ENCODE results near the gene UBTD1. TPM values are rescaled to one million over a fixed set of nuclear protein-coding genes. Genes with fewer than 3 reads are reported as not detected.

UBTD1 gene
- polyA plus RNA-seq, 1 donor (not counting 4 experiments of a cell fraction or from before 2014, with no cell fraction given), result 12.0 TPM

- H2AFZ ChIP-seq (ENCODE audit: control insufficient read depth, low read length), result no peak overlapping the region
- no peak overlapping the region for H3K9ac ChIP-seq (ENCODE audit: control insufficient read depth, extremely low read depth, insufficient read depth, low read length)
- no peaks in the 10 kb centered on the region for H3K79me2 ChIP-seq (ENCODE audit: control insufficient read depth, insufficient read depth, low read length)
- no peaks in the 10 kb centered on the region for H3K9me3 ChIP-seq (ENCODE audit: control insufficient read depth, low read depth, low read length)
- H4K20me1 ChIP-seq (ENCODE audit: control insufficient read depth, extremely low read depth, insufficient read depth, low read length), result no peaks in the 10 kb centered on the region
- TF ChIP-seq CTCF (optimal IDR thresholded peaks at IDR 0.05 in 1 of 3, IDR thresholded peaks at IDR 0.05 in 1 of 3, conservative IDR thresholded peaks at IDR 0.05 in 1 of 3; ENCODE audit: extremely low read depth in 1 of 3, insufficient read depth in 2 of 3, low read length in 3 of 3), result peak; percentile 79 to 87 (median 83)
- TF ChIP-seq EZH2 (IDR thresholded peaks at IDR 0.05; ENCODE audit: low read length), result no peak
- no peak overlapping the region for H3K4me3 ChIP-seq (ENCODE audit: control insufficient read depth in 2 of 3, extremely low read depth in 1 of 3, insufficient read depth in 2 of 3, low read depth in 1 of 3, low read length in 3 of 3)
- H3K9me1 ChIP-seq (ENCODE audit: control insufficient read depth, extremely low read depth, insufficient read depth, low read length), result no peaks in the 10 kb centered on the region
- peak; percentile 89 for FAIRE-seq
- dilution Hi-C loops (cut with MboI; ENCODE audit: extremely low pct_ligation_motif_present, low sequenced_read_pairs), result no loop called here
- H3K27ac ChIP-seq (ENCODE audit: control insufficient read depth, insufficient read depth, low read length), result peak overlapping the region; percentile 9
- no peak overlapping the region for H3K4me2 ChIP-seq (ENCODE audit: control insufficient read depth, extremely low read depth, insufficient read depth, low read depth, low read length)
- H3K27me3 ChIP-seq (ENCODE audit: control insufficient read depth, extremely low read depth, insufficient read depth, low read length), result no peaks in the 10 kb centered on the region
- no peak for DNase-seq (ENCODE audit: low read depth, low spot score)
- H3K36me3 ChIP-seq (ENCODE audit: control insufficient read depth in 2 of 2, extremely low read depth in 1 of 2, insufficient read depth in 2 of 2, low read length in 2 of 2), result peaks cover 48 to 64% of the 10 kb centered on the region in 2 experiments
- H3K4me1 ChIP-seq (ENCODE audit: control insufficient read depth, extremely low read depth, insufficient read depth, low read length), result peaks cover 32% of the 10 kb centered on the region
Observed at GRCh38 chr10:97463363-97464132, 35.2 kb upstream of the UBTD1 start.

- no peaks in the 10 kb centered on the region for H3K9me3 ChIP-seq (ENCODE audit: control insufficient read depth, low read depth, low read length)
- H3K4me1 ChIP-seq (ENCODE audit: control insufficient read depth, extremely low read depth, insufficient read depth, low read length), result peaks cover 33% of the 10 kb centered on the region
- H3K36me3 ChIP-seq (ENCODE audit: control insufficient read depth in 2 of 2, extremely low read depth in 1 of 2, insufficient read depth in 2 of 2, low read length in 2 of 2), result peaks cover 45 to 61% of the 10 kb centered on the region in 2 experiments
- H3K4me2 ChIP-seq (ENCODE audit: control insufficient read depth, extremely low read depth, insufficient read depth, low read depth, low read length), result no peak overlapping the region
- no peak for DNase-seq (ENCODE audit: low read depth, low spot score)
- no peaks in the 10 kb centered on the region for H3K27me3 ChIP-seq (ENCODE audit: control insufficient read depth, extremely low read depth, insufficient read depth, low read length)
- no peaks in the 10 kb centered on the region for H3K79me2 ChIP-seq (ENCODE audit: control insufficient read depth, insufficient read depth, low read length)
- TF ChIP-seq EZH2 (IDR thresholded peaks at IDR 0.05; ENCODE audit: low read length) (no peak), CTCF (optimal IDR thresholded peaks at IDR 0.05 in 1 of 3, IDR thresholded peaks at IDR 0.05 in 1 of 3, conservative IDR thresholded peaks at IDR 0.05 in 1 of 3; ENCODE audit: extremely low read depth in 1 of 3, insufficient read depth in 2 of 3, low read length in 3 of 3) (no peak)
- no peak overlapping the region for H3K4me3 ChIP-seq (ENCODE audit: control insufficient read depth in 2 of 3, extremely low read depth in 1 of 3, insufficient read depth in 2 of 3, low read depth in 1 of 3, low read length in 3 of 3)
- no peaks in the 10 kb centered on the region for H3K9me1 ChIP-seq (ENCODE audit: control insufficient read depth, extremely low read depth, insufficient read depth, low read length)
- dilution Hi-C loops (cut with MboI; ENCODE audit: extremely low pct_ligation_motif_present, low sequenced_read_pairs), result no loop called here
- no peak overlapping the region for H3K9ac ChIP-seq (ENCODE audit: control insufficient read depth, extremely low read depth, insufficient read depth, low read length)
- H3K27ac ChIP-seq (ENCODE audit: control insufficient read depth, insufficient read depth, low read length), result peak overlapping the region; percentile 9
- no peaks in the 10 kb centered on the region for H4K20me1 ChIP-seq (ENCODE audit: control insufficient read depth, extremely low read depth, insufficient read depth, low read length)
- FAIRE-seq, result no peak
- no peak overlapping the region for H2AFZ ChIP-seq (ENCODE audit: control insufficient read depth, low read length)
Observed at GRCh38 chr10:97464226-97464625, 34.5 kb upstream of the UBTD1 start.

Measured in keratinocyte (primary cell).